Medulla oblongata (tissue), 1 donor: Measurements from ENCODE around the gene FER1L5.

ENCODE experiments used
- DNase-seq: peaks from one replicate; pipeline ENCODE4 v3.0.0-alpha.2; 2015; ENCODE audit errors: extremely low spot score

FER1L5 gene

DNA sequence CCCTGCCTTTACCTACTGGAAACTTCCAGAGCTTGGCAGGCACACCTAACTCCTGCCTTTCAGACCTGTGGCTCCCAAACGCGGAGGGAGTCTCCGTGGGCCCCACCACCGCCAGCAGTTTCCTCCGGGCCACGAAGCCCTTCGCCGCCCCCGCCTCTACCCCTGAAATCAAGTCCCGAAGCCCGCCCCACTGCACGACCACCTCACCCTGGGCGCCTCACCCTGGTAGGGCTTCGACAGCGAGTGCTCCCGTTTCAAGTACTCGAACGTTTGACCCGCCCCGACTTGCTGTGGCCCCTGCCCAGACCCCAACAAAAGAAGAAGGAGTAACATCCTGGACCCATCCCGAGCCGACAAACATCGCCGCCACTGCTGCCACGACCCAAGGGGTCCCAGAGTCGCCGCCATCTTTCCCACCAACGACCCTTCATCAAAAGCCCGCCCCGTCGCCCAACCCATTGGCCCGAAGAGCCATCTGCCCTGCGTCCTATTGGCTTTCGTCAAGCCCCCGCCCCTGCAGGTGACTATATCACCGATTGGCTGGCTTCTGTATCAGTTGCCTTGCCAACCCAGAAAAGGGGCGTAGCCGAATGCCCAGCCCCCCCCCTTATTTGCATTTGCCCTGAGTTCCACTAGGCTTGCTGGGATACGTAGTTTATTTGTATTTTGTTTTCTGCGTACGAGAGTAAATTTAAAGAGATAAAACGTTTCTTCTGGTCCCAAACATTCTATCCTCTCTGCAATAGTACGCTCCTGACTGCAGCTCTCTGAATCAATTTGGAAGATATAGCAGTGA lies 97.3 kb downstream of the FER1L5 start, which contains the start of gene LMAN2L:
LMAN2L (minus strand) TSS at position 432 of the 796 bp plus-strand sequence; CDS start at position 408, 24 bp downstream.
- peak; percentile 99 for DNase-seq

DNA sequence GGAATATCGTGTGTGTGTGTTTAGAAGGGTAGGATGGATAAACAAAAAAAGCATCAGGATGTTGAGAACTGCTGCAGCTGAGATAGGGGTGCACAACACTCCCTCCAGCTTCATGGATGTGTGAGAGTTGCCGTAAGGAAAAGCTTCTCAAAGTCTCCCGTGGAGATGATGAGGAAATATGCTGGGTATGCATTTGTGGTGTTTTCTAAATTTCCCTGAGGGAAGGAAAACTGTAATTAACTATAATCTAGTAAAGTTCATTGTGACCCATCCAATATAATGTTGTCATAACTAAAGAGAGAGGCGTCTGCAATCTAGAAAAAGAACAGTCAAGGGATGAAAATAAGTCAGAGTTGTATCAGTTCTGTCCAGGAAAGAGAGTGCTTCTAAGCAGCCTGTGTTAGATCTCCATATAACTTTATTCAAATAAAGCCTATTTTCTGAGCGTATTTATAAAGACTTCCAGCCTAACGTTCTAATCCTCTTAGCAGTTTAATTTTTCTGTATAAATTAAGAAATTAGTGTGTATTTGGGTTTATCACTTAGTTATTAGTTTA lies 104.6 kb downstream of the FER1L5 start:
- DNase-seq = no peak

DNA sequence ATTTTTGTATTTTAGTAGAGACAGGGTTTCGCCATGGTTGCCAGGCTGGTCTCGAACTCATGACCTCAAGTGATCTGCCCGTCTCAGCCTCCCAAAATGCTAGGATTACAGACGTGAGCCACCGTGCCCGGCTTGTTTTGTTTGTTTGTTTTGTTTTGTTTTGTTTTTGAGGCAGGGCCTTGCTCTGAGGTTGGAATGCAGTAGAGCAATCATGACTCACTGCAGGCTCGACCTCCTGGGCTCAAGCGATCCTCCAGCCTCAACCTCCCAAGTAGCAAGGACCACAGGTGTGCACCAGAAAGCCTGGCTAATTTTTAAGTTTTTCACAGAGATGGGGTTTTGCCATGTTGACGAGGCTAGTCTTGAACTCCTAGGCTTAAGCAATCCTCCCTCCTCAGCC lies 109.2 kb downstream of the FER1L5 start:
- no peak for DNase-seq

DNA sequence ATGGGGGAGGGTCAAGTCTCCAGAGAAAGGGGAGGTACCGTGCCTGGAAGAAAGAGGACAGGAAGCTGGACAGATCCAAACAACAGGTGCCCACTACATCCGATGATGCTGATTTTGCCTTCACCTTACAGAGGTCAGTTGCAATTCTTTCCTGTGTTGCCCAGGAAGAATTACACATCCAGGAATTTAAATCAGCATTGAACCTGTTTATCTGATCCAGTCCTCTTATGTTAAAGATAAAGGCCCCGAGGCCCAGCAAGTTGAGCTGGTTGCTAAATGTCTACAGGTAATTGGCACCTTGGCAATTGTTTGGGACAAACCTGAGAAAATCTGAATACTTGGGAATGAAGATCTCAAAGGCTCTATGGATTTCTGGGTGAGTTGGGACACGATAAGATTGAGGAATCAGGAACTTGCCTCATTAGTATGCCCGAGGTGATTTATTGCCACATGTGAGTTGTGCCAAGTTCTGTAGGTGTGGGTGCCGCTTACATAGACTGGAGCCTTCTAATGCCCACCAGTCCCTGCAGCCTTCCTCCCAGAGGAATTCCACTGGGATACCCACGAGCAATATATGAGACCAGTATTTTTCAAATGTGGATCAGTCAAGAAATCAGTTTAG lies 111.2 kb downstream of the FER1L5 start:
- DNase-seq = no peak

DNA sequence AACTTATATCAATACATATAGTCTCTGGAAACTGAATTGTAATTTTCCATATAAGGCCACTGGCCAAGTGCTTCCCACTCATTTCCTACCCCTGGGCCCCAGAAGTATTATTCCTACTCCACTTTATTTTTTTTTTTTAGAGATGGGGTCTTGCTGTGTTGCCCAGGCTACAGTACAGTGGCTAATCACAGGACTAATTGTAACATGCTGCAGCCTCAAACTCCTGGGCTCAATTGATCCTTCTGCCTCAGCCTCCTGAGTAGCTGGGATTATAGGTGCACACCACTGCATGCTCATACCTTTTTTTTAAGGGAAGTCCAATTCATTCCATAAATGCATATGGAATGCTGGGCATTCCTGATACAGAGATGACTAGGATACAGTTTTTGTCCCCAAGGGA lies 111.8 kb downstream of the FER1L5 start:
- no peak for DNase-seq
